ENCODE data around the gene MYLK3. TPM values are rescaled to one million over a fixed set of nuclear protein-coding genes. Genes with fewer than 3 reads are reported as not detected.
"Not testable (repeated sequence)": the region's sequence is repeated elsewhere in the genome, so short reads cannot be mapped to it uniquely, and the experiment has no call there.

MYLK3 gene
- total RNA-seq, 1 experiment from 2014 or later: 0.53 TPM

- peak; percentile 23 for DNase-seq (ENCODE audit: low spot score)
Observed at GRCh38 chr16:46690281-46691178, 57.6 kb downstream of the MYLK3 start.

GRCh38 chr16:46689365-46690280, 58.5 kb downstream of the MYLK3 start, which contains the start of gene ORC6:
TSS of gene ORC6 (plus strand) at chr16:46689659. CDS start at chr16:46689706, 47 bp downstream.
- DNase-seq (ENCODE audit: low spot score): peak; percentile 97

- DNase-seq (ENCODE audit: low spot score): peak; percentile 99
Observed at GRCh38 chr16:46688654-46689364, 59.3 kb downstream of the MYLK3 start, which contains the start of gene VPS35. TSS of gene VPS35 (minus strand) at chr16:46689178. CDS start at chr16:46689133, 45 bp downstream.

- DNase-seq (ENCODE audit: low spot score): no peak
Observed at GRCh38 chr16:46688101-46688653, 60.0 kb downstream of the MYLK3 start.

GRCh38 chr16:46687486-46687885, 60.7 kb downstream of the MYLK3 start:
- no peak for DNase-seq (ENCODE audit: low spot score)

GRCh38 chr16:46686815-46687473, 61.2 kb downstream of the MYLK3 start:
- DNase-seq (ENCODE audit: low spot score): no peak

- not testable (repeated sequence) for DNase-seq (ENCODE audit: low spot score)
Observed at GRCh38 chr16:46681867-46682266, 66.3 kb downstream of the MYLK3 start.

- not testable (repeated sequence) for DNase-seq (ENCODE audit: low spot score)
Observed at GRCh38 chr16:46677943-46678342, 70.2 kb downstream of the MYLK3 start.

- DNase-seq (ENCODE audit: low spot score): peak; percentile 78
Observed at GRCh38 chr16:46673320-46674013, 74.7 kb downstream of the MYLK3 start.

GRCh38 chr16:46662123-46662522, 86.0 kb downstream of the MYLK3 start:
- DNase-seq (ENCODE audit: low spot score): no peak

- no peak for DNase-seq (ENCODE audit: low spot score)
Observed at GRCh38 chr16:46658925-46659324, 89.2 kb downstream of the MYLK3 start.

Other genes with a start within 250 kb of the MYLK3 start
- gene SHCBP1, start 127.0 kb downstream of the MYLK3 start, total RNA-seq (2014; rRNA removed; shearing (Covaris generic)): 10.7 and 15.5 TPM in 2 replicates
- gene VPS35, start 59.2 kb downstream of the MYLK3 start, total RNA-seq (2014; rRNA removed; shearing (Covaris generic)): 34.8 and 43.8 TPM in 2 replicates
- 20.6 and 25.0 TPM in 2 replicates for gene ORC6, start 58.7 kb downstream of the MYLK3 start, total RNA-seq (2014; rRNA removed; shearing (Covaris generic))
- 3.1 and 3.6 TPM in 2 replicates for gene C16orf87, start 82.8 kb upstream of the MYLK3 start, total RNA-seq (2014; rRNA removed; shearing (Covaris generic))
- gene GPT2, start 136.0 kb upstream of the MYLK3 start, total RNA-seq (2014; rRNA removed; shearing (Covaris generic)): 77.0 and 89.0 TPM in 2 replicates
- gene DNAJA2, start 225.3 kb upstream of the MYLK3 start, total RNA-seq (2014; rRNA removed; shearing (Covaris generic)): 35.4 and 36.5 TPM in 2 replicates

Measured in HT-29 (cell line).